ENCODE results near the gene PRSS57. TPM values are rescaled to one million over a fixed set of nuclear protein-coding genes. Genes with fewer than 3 reads are reported as not detected.

The PRSS57 gene
- total and polyA plus RNA-seq, 2 of the 13 experiments (the other 11 are each of a cell fraction or from before 2014, with no cell fraction given): 0.12 TPM; not detected in 1

GRCh38 chr19:679418-680286, 15.6 kb downstream of the PRSS57 start (continued):
- TF ChIP-seq NFKB2 (CRISPR knock-in tag; IDR thresholded peaks at IDR 0.05; ENCODE audit: borderline replicate concordance) (no peak), IRF2 (CRISPR knock-in tag; IDR thresholded peaks at IDR 0.05) (no peak), FOXO1 (CRISPR knock-in tag; IDR thresholded peaks at IDR 0.05) (peak; percentile 19; the same call in 1 of the 2 replicates), REL (CRISPR knock-in tag; conservative IDR thresholded peaks at IDR 0.05) (no peak), ZFAT (CRISPR knock-in tag; conservative IDR thresholded peaks at IDR 0.05) (peak; percentile 74; the same call in 1 of the 2 replicates), ZFP36 (IDR thresholded peaks at IDR 0.05; ENCODE audit: borderline replicate concordance, low read depth, low read length, partially characterized antibody) (no peak), ZSCAN30 (CRISPR knock-in tag; IDR thresholded peaks at IDR 0.05) (no peak)
- TF ChIP-seq, protein P1, sequence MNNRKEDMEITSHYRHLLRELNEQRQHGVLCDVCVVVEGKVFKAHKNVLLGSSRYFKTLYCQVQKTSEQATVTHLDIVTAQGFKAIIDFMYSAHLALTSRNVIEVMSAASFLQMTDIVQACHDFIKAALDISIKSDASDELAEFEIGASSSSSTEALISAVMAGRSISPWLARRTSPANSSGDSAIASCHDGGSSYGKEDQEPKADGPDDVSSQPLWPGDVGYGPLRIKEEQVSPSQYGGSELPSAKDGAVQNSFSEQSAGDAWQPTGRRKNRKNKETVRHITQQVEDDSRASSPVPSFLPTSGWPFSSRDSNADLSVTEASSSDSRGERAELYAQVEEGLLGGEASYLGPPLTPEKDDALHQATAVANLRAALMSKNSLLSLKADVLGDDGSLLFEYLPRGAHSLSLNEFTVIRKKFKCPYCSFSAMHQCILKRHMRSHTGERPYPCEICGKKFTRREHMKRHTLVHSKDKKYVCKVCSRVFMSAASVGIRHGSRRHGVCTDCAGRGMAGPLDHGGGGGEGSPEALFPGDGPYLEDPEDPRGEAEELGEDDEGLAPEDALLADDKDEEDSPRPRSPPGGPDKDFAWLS (CRISPR knock-in tag; IDR thresholded peaks at IDR 0.05; ENCODE audit: borderline replicate concordance): no peak

DNA sequence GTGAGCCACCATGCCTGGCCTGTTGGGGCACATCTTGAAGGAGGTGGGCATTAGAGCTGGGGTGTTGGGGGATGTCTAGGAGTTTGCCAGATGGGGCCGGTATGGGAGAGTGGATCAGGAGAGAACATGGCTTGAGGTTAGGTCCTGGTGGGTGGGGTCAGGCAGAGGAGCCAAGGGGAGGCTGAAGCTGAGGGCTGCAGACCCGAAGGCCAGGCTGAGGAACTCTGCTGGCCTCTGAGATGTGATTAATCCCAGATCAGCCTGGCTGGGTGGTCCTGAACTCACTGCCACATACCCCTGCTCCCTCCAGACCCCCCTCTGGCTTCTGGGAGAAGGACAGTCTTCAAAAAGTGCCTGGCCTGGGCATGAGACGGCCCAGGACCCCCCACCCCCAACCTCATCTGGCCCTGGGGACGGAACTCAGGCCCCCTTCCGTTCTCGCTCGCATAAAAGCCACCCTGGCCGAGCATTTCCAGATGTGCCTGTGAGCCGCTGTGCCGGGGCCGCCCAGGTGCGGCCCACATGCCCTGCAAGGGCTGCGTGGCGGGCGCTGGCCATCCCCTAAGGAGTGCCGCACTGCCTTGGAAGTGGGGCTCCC, 16.4 kb downstream of the PRSS57 start:
- no TSS peak for BruUV-seq (replicated peaks)
- ATAC-seq (no peak), DNase-seq (ENCODE audit: low spot score) (no peak), FAIRE-seq (no peak)
- H3K36me3 ChIP-seq (replicated peaks in 1 of 2; ENCODE audit: control insufficient read depth in 1 of 2, insufficient read depth in 2 of 2, low read length in 2 of 2): no peaks in the 10 kb centered on the region
- peak overlapping the region; percentile 82 for H3K4me2 ChIP-seq (ENCODE audit: low read depth, low read length)
- peak overlapping the region; percentile 57 to 89 (median 63); a peak in 4 of 6 replicates for H3K4me3 ChIP-seq (replicated peaks in 1 of 3; ENCODE audit: insufficient read depth in 1 of 3, low read depth in 2 of 3, low read length in 3 of 3)
- H2AFZ ChIP-seq (ENCODE audit: low read length): no peak overlapping the region
- H3K9ac ChIP-seq (ENCODE audit: insufficient read depth, low read depth, low read length): peak overlapping the region; percentile 82; the same call in 1 of the 2 replicates
- intact Hi-C loops (cut with micrococcal nuclease; ENCODE audit: unreplicated experiment): no loop called here
- H4K20me1 ChIP-seq (ENCODE audit: insufficient read depth, low read length): no peaks in the 10 kb centered on the region
- H3K27me3 ChIP-seq (ENCODE audit: control insufficient read depth in 1 of 2, insufficient read depth in 2 of 2, low read length in 2 of 2): peaks cover 0 to 7% of the 10 kb centered on the region in 2 experiments; a peak in 1 of 5 replicates
- no peak overlapping the region for H3K27ac ChIP-seq (ENCODE audit: extremely low read length, insufficient read depth, low read length)
- no peaks in the 10 kb centered on the region for H3K9me3 ChIP-seq (ENCODE audit: low read length)
- H3K4me1 ChIP-seq (ENCODE audit: insufficient read depth, low read length): peaks cover 54% of the 10 kb centered on the region
- in situ Hi-C loops (cut with HindIII; ENCODE audit: extremely low pct_ligation_motif_present, low pct_unique_long_range_greater_than_20kb): no loop called here
- WGBS (ENCODE audit: low lambda C conversion rate): 96% methylated on average over 6 of the region's 16 CpGs
- ChIA-PET POLR2A (interaction anchor here (0.8 to 5.3 kb wide), 6 partner anchors 9 to 74 kb away, joined by 3 to 56 read pairs (median 15); partner anchors contain the start of genes PALM and RNF126), CTCF (ENCODE audit: low intra/inter-chr PET ratio, low total read pairs) (interaction anchor here (2.2 kb wide), 1 partner anchor 14 kb away, joined by 13 read pairs; no protein-coding TSS in a partner anchor)
- no peaks in the 10 kb centered on the region for H3K79me2 ChIP-seq (ENCODE audit: insufficient read depth, low read length)
- TF ChIP-seq ZNF230 (CRISPR knock-in tag; IDR thresholded peaks at IDR 0.05) (no peak), ZNF451 (CRISPR knock-in tag; IDR thresholded peaks at IDR 0.05) (no peak), ZNF839 (CRISPR knock-in tag; IDR thresholded peaks at IDR 0.05; ENCODE audit: borderline replicate concordance) (no peak), MBD4 (IDR thresholded peaks at IDR 0.05; ENCODE audit: borderline replicate concordance, low read length) (no peak), ZNF552 (CRISPR knock-in tag; IDR thresholded peaks at IDR 0.05; ENCODE audit: borderline replicate concordance) (no peak), HNF4G (IDR thresholded peaks at IDR 0.05; ENCODE audit: borderline replicate concordance, low read depth, low read length) (no peak), HNF4G (CRISPR knock-in tag; IDR thresholded peaks at IDR 0.05; ENCODE audit: borderline replicate concordance, low read depth) (no peak), ZNF484 (CRISPR knock-in tag; IDR thresholded peaks at IDR 0.05; ENCODE audit: borderline replicate concordance, low read depth) (no peak), ZNF563 (CRISPR knock-in tag; IDR thresholded peaks at IDR 0.05) (0 out of 2 replicates have a peak, but pooled peaks have one; percentile 14), ZNF746 (CRISPR knock-in tag; IDR thresholded peaks at IDR 0.05) (no peak)
- TF ChIP-seq, protein P2, sequence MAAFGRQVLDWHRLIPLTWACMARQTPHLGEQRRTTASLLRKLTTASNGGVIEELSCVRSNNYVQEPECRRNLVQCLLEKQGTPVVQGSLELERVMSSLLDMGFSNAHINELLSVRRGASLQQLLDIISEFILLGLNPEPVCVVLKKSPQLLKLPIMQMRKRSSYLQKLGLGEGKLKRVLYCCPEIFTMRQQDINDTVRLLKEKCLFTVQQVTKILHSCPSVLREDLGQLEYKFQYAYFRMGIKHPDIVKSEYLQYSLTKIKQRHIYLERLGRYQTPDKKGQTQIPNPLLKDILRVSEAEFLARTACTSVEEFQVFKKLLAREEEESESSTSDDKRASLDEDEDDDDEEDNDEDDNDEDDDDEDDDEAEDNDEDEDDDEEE (CRISPR knock-in tag; IDR thresholded peaks at IDR 0.05): peak; percentile 47; the same call in 1 of the 2 replicates

Data from HepG2 (cell line).